H1 (cell line): ENCODE data around the gene ATP11A. TPM values are rescaled to one million over a fixed set of nuclear protein-coding genes. Genes with fewer than 3 reads are reported as not detected.

Experiments
- CTCF ChIA-PET: fragments of 300-600 bp; sonication (Branson Sonifier 250); formaldehyde crosslinking; loops from one replicate; lab custom pipeline; 2021; ENCODE audit not compliant: partially characterized antibody; lab: Charles Lee
- POLR2A ChIA-PET: fragments of 300-600 bp; sonication (Branson Sonifier 250); formaldehyde crosslinking; loops from one replicate; lab custom pipeline; 2021; ENCODE audit warnings: inconsistent platforms; ENCODE audit not compliant: partially characterized antibody; lab: Charles Lee
- DNase-seq, 2 experiments: peaks; one replicate each; pipeline versions ENCODE4 v3.0.0 to v3.0.0-alpha.2; 2010 to 2022; ENCODE audit warnings: low spot score in 2 of 2, low read depth in 1 of 2, mixed read lengths in 1 of 2
- FAIRE-seq: peaks from 2 replicates; lab custom pipeline; 2011; peaks lifted over from hg19 to GRCh38; lab: Jason Lieb, UNC
- H2AFZ ChIP-seq: 2 replicates; pipeline ENCODE4 v1.8.1; 2012; ENCODE audit warnings: low read length, inconsistent platforms
- H2AK5ac ChIP-seq: 2 replicates; pipeline ENCODE4 v1.6.1; 2013; ENCODE audit warnings: low read depth, low read length
- H2BK120ac ChIP-seq: replicated peaks from 2 replicates; pipeline ENCODE3; 2013; ENCODE audit warnings: low read depth, low read length, inconsistent platforms
- H2BK12ac ChIP-seq: 2 replicates; pipeline ENCODE4 v1.6.1; 2013; ENCODE audit warnings: low read depth, low read length
- H2BK15ac ChIP-seq: 2 replicates; pipeline ENCODE4 v1.6.1; 2013; ENCODE audit warnings: low read length
- H2BK20ac ChIP-seq: 2 replicates; pipeline ENCODE4 v1.6.1; 2013; ENCODE audit warnings: low read length
- H2BK5ac ChIP-seq: 2 replicates; pipeline ENCODE4 v1.6.1; 2013; ENCODE audit warnings: low read depth, low read length
- H3K14ac ChIP-seq: 2 replicates; pipeline ENCODE4 v1.6.1; 2013; ENCODE audit warnings: inconsistent platforms; ENCODE audit not compliant: insufficient read length
- H3K18ac ChIP-seq: 2 replicates; pipeline ENCODE4 v1.6.1; 2013; ENCODE audit warnings: low read length; ENCODE audit errors: extremely low read depth
- H3K23ac ChIP-seq: 2 replicates; pipeline ENCODE4 v1.6.1; 2013; ENCODE audit warnings: inconsistent platforms; ENCODE audit not compliant: insufficient read length
- H3K23me2 ChIP-seq: 2 replicates; pipeline ENCODE4 v1.6.1; 2013; ENCODE audit warnings: low read depth, low read length
- H3K27ac ChIP-seq: 2 replicates; pipeline ENCODE4 v1.6.1; 2011; ENCODE audit warnings: low read depth, low read length, inconsistent platforms
- H3K27me3 ChIP-seq, 4 experiments: replicated peaks in 1 of 4; 1 replicate in 1 of 4; 2 replicates in 3 of 4; pipeline versions ENCODE4 v1.6.1 to v1.8.1; 2011 to 2013; ENCODE audit warnings: low read length in 3 of 4, mild to moderate bottlenecking in 3 of 4, inconsistent platforms in 2 of 4, mixed read lengths in 2 of 4, moderate library complexity in 1 of 4; ENCODE audit not compliant: control insufficient read depth in 3 of 4, insufficient read depth in 3 of 4; ENCODE audit errors: extremely low read depth in 1 of 4
- H3K36me3 ChIP-seq, 4 experiments: 2 replicates each; pipeline versions ENCODE4 v1.6.1 to v1.8.1; 2011 to 2013; ENCODE audit warnings: mild to moderate bottlenecking in 4 of 4, low read length in 3 of 4, moderate library complexity in 2 of 4, control low read depth in 1 of 4, inconsistent platforms in 1 of 4; ENCODE audit not compliant: insufficient read depth in 4 of 4, control insufficient read depth in 2 of 4
- H3K4ac ChIP-seq: replicated peaks from 2 replicates; pipeline ENCODE3; 2013; ENCODE audit warnings: low read length, low read depth, mixed read lengths, inconsistent platforms; ENCODE audit not compliant: insufficient read length
- H3K4me1 ChIP-seq, 4 experiments: replicated peaks in 1 of 4; 1 replicate in 1 of 4; 2 replicates in 3 of 4; pipeline versions ENCODE4 v1.6.1 to v1.8.1; 2011 to 2013; ENCODE audit warnings: low read length in 3 of 4, inconsistent platforms in 2 of 4, mixed read lengths in 1 of 4; ENCODE audit not compliant: insufficient read depth in 4 of 4, control insufficient read depth in 3 of 4
- H3K4me2 ChIP-seq, 2 experiments: 2 replicates each; pipeline versions ENCODE4 v1.6.1 to v1.8.1; 2011 to 2013; ENCODE audit warnings: low read depth in 2 of 2, low read length in 2 of 2, control low read depth in 1 of 2, inconsistent platforms in 1 of 2, mild to moderate bottlenecking in 1 of 2; ENCODE audit not compliant: insufficient read depth in 1 of 2
- H3K4me3 ChIP-seq, 4 experiments: fragments of 200-600, 300-600 bp in 1 of 4; sonication (generic), shearing (Covaris generic), sonication (Bioruptor Twin) in 1 of 4; 2 replicates each; pipeline versions ENCODE4 v1.5.1 to v1.8.1; 2011 to 2016; ENCODE audit warnings: low read length in 4 of 4, low read depth in 3 of 4, control low read depth in 2 of 4, inconsistent platforms in 2 of 4, mild to moderate bottlenecking in 2 of 4, mixed read lengths in 1 of 4, moderate library complexity in 1 of 4; ENCODE audit not compliant: insufficient read depth in 2 of 4; ENCODE audit errors: extremely low read depth in 1 of 4
- H3K56ac ChIP-seq: replicated peaks from 2 replicates; pipeline ENCODE3; 2013; ENCODE audit warnings: low read depth, mild to moderate bottlenecking, mixed read lengths, low read length, inconsistent platforms; ENCODE audit not compliant: insufficient read length
- H3K79me1 ChIP-seq: 2 replicates; pipeline ENCODE4 v1.6.1; 2013; ENCODE audit warnings: low read depth, low read length, control low read depth
- H3K79me2 ChIP-seq, 2 experiments: 2 replicates each; pipeline versions ENCODE4 v1.6.1 to v1.8.1; 2012 to 2013; ENCODE audit warnings: low read length in 2 of 2, mild to moderate bottlenecking in 2 of 2, inconsistent platforms in 1 of 2; ENCODE audit not compliant: insufficient read depth in 2 of 2, control insufficient read depth in 1 of 2
- H3K9ac ChIP-seq, 4 experiments: replicated peaks in 1 of 4; 1 replicate in 1 of 4; 2 replicates in 3 of 4; pipeline versions ENCODE4 v1.6.1 to v1.8.1; 2011 to 2013; ENCODE audit warnings: low read depth in 3 of 4, low read length in 3 of 4, control low read depth in 2 of 4, mild to moderate bottlenecking in 2 of 4, moderate library complexity in 2 of 4, inconsistent platforms in 1 of 4; ENCODE audit errors: extremely low read depth in 1 of 4
- H3K9me3 ChIP-seq, 2 experiments: 2 replicates each; pipeline versions ENCODE4 v1.6.1 to v1.8.1; 2012 to 2013; ENCODE audit warnings: mild to moderate bottlenecking in 2 of 2, moderate library complexity in 2 of 2, control low read depth in 1 of 2, inconsistent platforms in 1 of 2, low read depth in 1 of 2, low read length in 1 of 2, mixed read lengths in 1 of 2; ENCODE audit not compliant: insufficient read depth in 2 of 2
- H4K20me1 ChIP-seq, 2 experiments: replicated peaks in 1 of 2; 2 replicates each; pipeline versions ENCODE3 to v1.8.1; 2011 to 2013; ENCODE audit warnings: inconsistent platforms in 2 of 2, low read length in 2 of 2, mild to moderate bottlenecking in 1 of 2; ENCODE audit not compliant: insufficient read depth in 2 of 2, control insufficient read depth in 1 of 2
- H4K5ac ChIP-seq: 2 replicates; pipeline ENCODE4 v1.6.1; 2013; ENCODE audit warnings: low read length, low read depth, mixed read lengths, inconsistent platforms; ENCODE audit not compliant: insufficient read length
- H4K8ac ChIP-seq: 2 replicates; pipeline ENCODE4 v1.8.0; 2013; ENCODE audit warnings: mild to moderate bottlenecking, moderate library complexity, low read length, inconsistent platforms; ENCODE audit not compliant: insufficient read depth; ENCODE audit errors: extremely low read depth
- H4K91ac ChIP-seq: replicated peaks from 2 replicates; pipeline ENCODE3; 2013; ENCODE audit warnings: low read length, mixed read lengths, inconsistent platforms; ENCODE audit not compliant: insufficient read length
- ASH2L ChIP-seq: fragments of 200-600, 300-600 bp; sonication (generic); IDR thresholded peaks from one replicate; pipeline ENCODE4 v1.7.1; 2017; ENCODE audit warnings: low read length
- CBX8 ChIP-seq: fragments of 300-800, 300-1000 bp; sonication (generic); IDR thresholded peaks from 2 replicates; pipeline ENCODE4 v1.7.1; 2016; ENCODE audit warnings: low read depth, low read length, borderline replicate concordance
- FOSL1 ChIP-seq: IDR thresholded peaks from 2 replicates; pipeline ENCODE4 v1.6.1; 2011; ENCODE audit warnings: mild to moderate bottlenecking, low read depth, low read length, moderate library complexity; ENCODE audit not compliant: insufficient read depth
- WGBS, 2 experiments: shearing (Covaris generic) in 1 of 2; methylation state at CpG; one replicate each; pipeline versions ENCODE4 v1.1.6 to v1.1.7; 2013 to 2015; ENCODE audit warnings: low lambda C conversion rate in 2 of 2, mixed read lengths in 2 of 2, inconsistent platforms in 1 of 2, low coverage in 1 of 2, missing lambda C conversion rate in 1 of 2; ENCODE audit not compliant: insufficient replicate concordance in 2 of 2, insufficient coverage in 1 of 2, insufficient read length in 1 of 2; ENCODE audit errors: extremely low coverage in 1 of 2, missing lambda C conversion rate in 1 of 2; 5-methylcytosine and 5-hydroxymethylcytosine counted together
- polyA plus RNA-seq, 7 experiments: library from polyadenylated mRNA; depleted of rRNA in 3 of 7; stranded (reverse) in 5 of 7; unstranded in 2 of 7; fragments of >200 nt in 5 of 7; fragments of 200-250 nt in 2 of 7; gene quantifications; 1 replicate in 5 of 7; 2 replicates in 1 of 7; 4 replicates in 1 of 7; pipeline versions ENCODE4 v1.2.1 to v1.2.3, GENCODE V29; 2011 to 2013; ENCODE audit warnings: missing spikeins in 2 of 7, mixed read lengths in 2 of 7
- total RNA-seq: library from RNA; stranded (reverse); fragmentation: NEBNext Ultra II Directional; extraction: Animal tissue kit (Norgen Biotek cat#: 25700); gene quantifications from 2 replicates; pipeline ENCODE4 v1.2.1, GENCODE V29; 2021

The ATP11A gene
- total and polyA plus RNA-seq, 2 of the 8 experiments (the other 6 are each of a cell fraction or from before 2014, with no cell fraction given), result 28.8 to 72.9 TPM

DNA sequence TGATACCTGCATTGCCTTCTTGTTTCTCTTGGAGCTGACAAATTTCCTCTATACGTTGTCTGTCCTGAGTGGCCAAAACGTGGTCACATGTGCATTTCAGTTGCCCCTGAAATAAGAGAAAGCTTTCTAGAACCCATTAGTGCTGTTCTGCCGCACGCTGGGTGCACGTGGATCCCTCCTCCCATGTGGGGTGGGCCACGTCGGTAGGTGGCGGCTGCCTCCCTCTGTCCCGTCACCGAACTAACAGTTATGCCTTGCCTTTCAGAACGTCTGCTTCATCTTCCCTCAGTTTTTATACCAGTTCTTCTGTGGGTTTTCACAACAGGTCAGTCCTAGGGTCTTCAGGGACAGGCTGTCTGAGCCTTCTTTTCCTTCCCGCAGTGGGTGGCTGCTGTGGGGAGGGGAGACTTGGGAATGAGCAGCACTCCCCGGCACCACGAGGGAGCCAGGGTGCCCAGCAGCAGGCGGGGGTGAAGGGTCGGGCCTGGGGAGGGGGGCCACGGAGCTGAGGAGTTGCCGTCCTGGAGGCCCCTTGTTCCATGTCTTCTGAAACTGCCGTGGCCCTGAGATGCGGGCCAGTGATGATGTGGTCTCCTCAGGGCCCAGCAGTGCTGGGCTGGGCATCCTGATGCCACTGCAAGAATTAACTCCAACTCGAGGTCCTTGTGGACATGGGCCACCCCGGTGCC is 169.4 kb downstream of the ATP11A start:
- Histone ChIP-seq H4K20me1 (peaks cover 0 to 4% of the 10 kb centered on the region in 2 experiments), H3K27me3 (no peaks in the 10 kb centered on the region), H3K4me1 (no peaks in the 10 kb centered on the region), H3K18ac (no peak overlapping the region), H2BK5ac (no peak overlapping the region), H4K91ac (no peak overlapping the region), H4K5ac (no peak overlapping the region), H3K27ac (no peak overlapping the region), H3K9me3 (no peaks in the 10 kb centered on the region; a peak in 1 of 4 replicates), H3K4ac (no peak overlapping the region), H2BK20ac (no peak overlapping the region), H3K9ac (no peak overlapping the region), H2AK5ac (no peak overlapping the region), H2BK12ac (no peak overlapping the region), H3K79me1 (no peaks in the 10 kb centered on the region), H3K4me3 (no peak overlapping the region), H3K56ac (no peak overlapping the region), H3K36me3 (peaks cover 7 to 61% (median 41%) of the 10 kb centered on the region in 4 experiments; a peak in 7 of 8 replicates), H2BK120ac (no peak overlapping the region), H2BK15ac (no peak overlapping the region), H3K79me2 (no peaks in the 10 kb centered on the region), H3K23ac (no peak overlapping the region), H3K23me2 (no peaks in the 10 kb centered on the region), H2AFZ (no peak overlapping the region)
- ChIA-PET POLR2A (interaction anchor here (0.6 kb wide), 1 partner anchor 49 kb away, joined by 3 read pairs; no protein-coding TSS in a partner anchor), CTCF (interaction anchor here (1.0 to 1.6 kb wide), 4 partner anchors 15 to 253 kb away, joined by 3 to 5 read pairs (median 3); no protein-coding TSS in a partner anchor)
- 92% methylated on average over 22 of the region's 22 CpGs; no CpG with 5 or more reads in 1 of the 2 experiments for WGBS, 2 experiments
- no peak for TF ChIP-seq CBX8
- TF ChIP-seq ASH2L, result no peak
- TF ChIP-seq FOSL1, result no peak
- TF ChIP-seq, all 59 proteins: peak for 0
- Histone ChIP-seq H3K4me2 (no peak overlapping the region), H3K14ac (no peak overlapping the region), H4K8ac (no peak overlapping the region; the same call in 1 of the 2 replicates)
- DNase-seq (no peak), FAIRE-seq (no peak)
